Peyer's patch (tissue), 4 donors: ENCODE measurements around the gene TMEM163. TPM values are rescaled to one million over a fixed set of nuclear protein-coding genes. Genes with fewer than 3 reads are reported as not detected.
"Not testable (repeated sequence)": the region's sequence is repeated elsewhere in the genome, so short reads cannot be mapped to it uniquely, and the experiment has no call there.

Experiments
- DNase-seq, 3 donors: peaks; one replicate each; pipeline ENCODE4 v3.0.0-alpha.2; 2017 to 2019
- H3K27ac ChIP-seq, 4 donors: fragments of 200-600 bp; sonication (generic); one replicate each; pipeline ENCODE4 v1.5.1; 2016 to 2019
- H3K27me3 ChIP-seq, 2 donors: fragments of 200-600 bp; sonication (generic); one replicate each; pipeline ENCODE4 v1.5.1; 2019
- H3K36me3 ChIP-seq, 3 donors: fragments of 200-600 bp; sonication (generic); one replicate each; pipeline ENCODE4 v1.5.1; 2016 to 2019
- H3K4me1 ChIP-seq, 4 donors: fragments of 200-600 bp; sonication (generic); one replicate each; pipeline ENCODE4 v1.5.1; 2016 to 2019
- H3K4me3 ChIP-seq, 4 donors: fragments of 200-600 bp; sonication (generic); 1 replicate in 3 of 4; 2 replicates in 1 of 4; pipeline ENCODE4 v1.5.1; 2016 to 2019; ENCODE audit warnings: mild to moderate bottlenecking in 1 of 4
- H3K9me3 ChIP-seq, 4 donors: fragments of 200-600 bp; sonication (generic); one replicate each; pipeline ENCODE4 v1.5.1; 2016 to 2019; ENCODE audit warnings: mild to moderate bottlenecking in 1 of 4
- POLR2A ChIP-seq, 2 donors: fragments of 450-650 bp; IDR thresholded peaks; one replicate each; pipeline ENCODE4 v1.5.1; 2017; ENCODE audit warnings: antibody characterized with exemption in 2 of 2, mild to moderate bottlenecking in 2 of 2, moderate library complexity in 2 of 2
- total RNA-seq, 4 donors: library from RNA; depleted of rRNA; stranded (reverse); fragments of >200 nt; gene quantifications; one replicate each; pipeline ENCODE4 v1.1.0, GENCODE V29; 2016
- TF ChIP-seq, protein P1 (sequence below), 6 experiments: fragments of 450-650 bp in 4 of 6; fragments of 200-600 bp in 2 of 6; sonication (generic) in 1 of 6; IDR thresholded peaks; one replicate each; pipeline ENCODE4 v1.5.1; 2017 to 2019; ENCODE audit warnings: antibody characterized with exemption in 6 of 6, mild to moderate bottlenecking in 3 of 6, moderate library complexity in 1 of 6

The TMEM163 gene
- total RNA-seq, 4 donors from 2014 or later: 1.7 TPM; not detected in 3

DNA sequence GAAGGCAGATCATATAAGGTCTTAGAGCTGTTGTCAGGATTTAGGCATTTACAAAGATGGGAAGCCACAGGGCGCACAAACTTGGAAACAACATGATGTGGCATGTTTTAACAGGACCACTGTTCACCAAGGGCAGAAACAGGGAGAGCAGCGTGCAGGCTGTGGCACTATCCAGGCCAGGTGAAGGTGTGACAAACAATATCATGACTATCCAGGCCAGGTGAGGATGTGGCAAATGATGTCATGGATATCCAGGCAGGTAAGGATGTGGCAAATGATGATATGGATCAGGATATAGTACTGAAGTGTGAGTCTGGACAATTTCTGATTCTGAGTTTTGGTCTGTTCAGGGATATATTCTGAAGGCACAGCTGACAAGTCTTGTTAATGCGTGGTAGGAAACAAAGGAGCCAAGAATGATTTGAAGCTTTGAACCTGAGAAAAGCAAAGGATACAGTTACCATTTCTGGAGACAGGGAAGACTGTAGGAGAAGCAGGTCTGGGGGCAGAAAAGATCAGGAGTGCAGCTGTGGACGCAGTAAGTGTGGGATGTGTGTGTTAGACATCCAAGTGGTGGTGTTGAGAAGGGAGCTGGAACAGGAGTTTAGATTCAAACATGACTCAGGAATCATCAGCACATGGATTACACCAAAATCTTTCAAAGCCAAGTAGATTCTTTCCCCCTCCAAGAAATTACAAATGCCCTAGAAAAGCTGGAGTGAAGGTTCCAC is 205.9 kb downstream of the TMEM163 start:
- H3K9me3 ChIP-seq: no peaks in the 10 kb centered on the region
- H3K27me3 ChIP-seq: no peaks in the 10 kb centered on the region
- TF ChIP-seq POLR2A (IDR thresholded peaks at IDR 0.05): no peak
- TF ChIP-seq, protein P1, sequence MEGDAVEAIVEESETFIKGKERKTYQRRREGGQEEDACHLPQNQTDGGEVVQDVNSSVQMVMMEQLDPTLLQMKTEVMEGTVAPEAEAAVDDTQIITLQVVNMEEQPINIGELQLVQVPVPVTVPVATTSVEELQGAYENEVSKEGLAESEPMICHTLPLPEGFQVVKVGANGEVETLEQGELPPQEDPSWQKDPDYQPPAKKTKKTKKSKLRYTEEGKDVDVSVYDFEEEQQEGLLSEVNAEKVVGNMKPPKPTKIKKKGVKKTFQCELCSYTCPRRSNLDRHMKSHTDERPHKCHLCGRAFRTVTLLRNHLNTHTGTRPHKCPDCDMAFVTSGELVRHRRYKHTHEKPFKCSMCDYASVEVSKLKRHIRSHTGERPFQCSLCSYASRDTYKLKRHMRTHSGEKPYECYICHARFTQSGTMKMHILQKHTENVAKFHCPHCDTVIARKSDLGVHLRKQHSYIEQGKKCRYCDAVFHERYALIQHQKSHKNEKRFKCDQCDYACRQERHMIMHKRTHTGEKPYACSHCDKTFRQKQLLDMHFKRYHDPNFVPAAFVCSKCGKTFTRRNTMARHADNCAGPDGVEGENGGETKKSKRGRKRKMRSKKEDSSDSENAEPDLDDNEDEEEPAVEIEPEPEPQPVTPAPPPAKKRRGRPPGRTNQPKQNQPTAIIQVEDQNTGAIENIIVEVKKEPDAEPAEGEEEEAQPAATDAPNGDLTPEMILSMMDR (IDR thresholded peaks at IDR 0.05): no peak
- H3K36me3 ChIP-seq: no peaks in the 10 kb centered on the region
- no peak overlapping the region for H3K27ac ChIP-seq
- no peaks in the 10 kb centered on the region for H3K4me1 ChIP-seq
- H3K4me3 ChIP-seq: no peak overlapping the region
- no peak for DNase-seq

DNA sequence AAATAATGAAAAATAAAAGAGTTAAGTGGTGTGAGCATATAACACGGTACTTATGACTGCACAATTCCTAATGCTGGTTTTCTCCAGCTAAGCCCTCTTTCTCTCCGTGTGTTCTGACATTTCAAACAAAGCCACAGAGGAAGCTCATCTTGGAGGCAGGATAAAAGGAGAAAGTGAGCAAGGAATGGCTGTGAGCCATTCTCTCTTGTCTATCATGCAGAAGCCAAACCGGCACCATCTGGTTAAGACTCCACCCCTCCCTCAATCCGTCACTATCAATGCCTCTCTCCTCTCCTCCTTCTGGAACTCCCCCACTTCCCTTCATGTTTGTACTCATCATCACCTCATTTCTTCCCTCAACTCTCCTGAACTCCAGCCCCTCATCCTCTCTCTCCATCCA is 210.4 kb downstream of the TMEM163 start:
- DNase-seq: no peak
- H3K27me3 ChIP-seq: no peaks in the 10 kb centered on the region
- TF ChIP-seq, protein P1 (IDR thresholded peaks at IDR 0.05): no peak
- TF ChIP-seq POLR2A (IDR thresholded peaks at IDR 0.05): no peak
- H3K4me1 ChIP-seq: no peaks in the 10 kb centered on the region
- no peaks in the 10 kb centered on the region for H3K36me3 ChIP-seq
- H3K9me3 ChIP-seq: no peaks in the 10 kb centered on the region
- no peak overlapping the region for H3K27ac ChIP-seq
- H3K4me3 ChIP-seq: no peak overlapping the region

DNA sequence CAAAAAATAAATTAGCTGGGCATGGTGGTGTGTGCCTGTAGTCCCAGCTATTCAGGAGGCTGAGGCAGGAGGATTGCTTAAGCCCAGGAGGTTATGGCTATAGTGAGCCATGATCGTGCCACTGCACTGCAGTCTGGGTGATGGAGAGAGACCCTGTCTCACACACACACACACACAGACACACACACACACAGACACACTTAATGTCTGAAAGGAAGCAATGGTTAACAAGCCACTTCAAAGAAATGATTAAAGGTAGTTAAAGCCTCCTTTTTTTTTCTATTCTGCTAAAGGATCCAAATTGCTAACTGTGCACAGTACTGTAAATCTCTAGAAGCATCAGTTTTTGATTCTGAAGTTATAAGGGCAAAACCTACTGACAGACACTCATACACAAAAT is 211.1 kb downstream of the TMEM163 start:
- H3K9me3 ChIP-seq: no peaks in the 10 kb centered on the region
- H3K36me3 ChIP-seq: no peaks in the 10 kb centered on the region
- no peaks in the 10 kb centered on the region for H3K4me1 ChIP-seq
- TF ChIP-seq POLR2A (IDR thresholded peaks at IDR 0.05): no peak
- TF ChIP-seq, protein P1 (IDR thresholded peaks at IDR 0.05): no peak
- no peak overlapping the region for H3K4me3 ChIP-seq
- no peak overlapping the region for H3K27ac ChIP-seq
- no peaks in the 10 kb centered on the region for H3K27me3 ChIP-seq
- no peak for DNase-seq

DNA sequence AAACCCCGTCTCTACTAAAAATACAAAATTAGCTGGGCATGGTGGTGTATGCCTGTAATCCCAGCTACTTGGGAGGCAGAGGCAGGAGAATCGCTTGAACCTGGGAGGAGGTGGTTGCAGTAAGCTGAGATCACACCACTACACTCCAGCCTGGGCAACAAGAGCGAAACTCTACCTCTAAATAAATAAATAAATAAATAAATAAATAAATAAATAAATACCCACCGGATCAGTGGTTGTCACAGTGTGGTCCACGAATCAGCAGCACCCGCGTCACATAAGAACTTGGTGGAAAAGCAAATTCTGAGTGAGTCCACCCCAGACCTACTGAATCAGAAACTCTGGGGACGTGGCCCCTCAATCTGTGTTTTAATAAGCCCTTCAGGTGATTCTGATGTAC is 211.6 kb downstream of the TMEM163 start:
- not testable (repeated sequence) for H3K9me3 ChIP-seq, H3K4me3 ChIP-seq, DNase-seq, H3K27ac ChIP-seq, H3K27me3 ChIP-seq, H3K36me3 ChIP-seq, H3K4me1 ChIP-seq

DNA sequence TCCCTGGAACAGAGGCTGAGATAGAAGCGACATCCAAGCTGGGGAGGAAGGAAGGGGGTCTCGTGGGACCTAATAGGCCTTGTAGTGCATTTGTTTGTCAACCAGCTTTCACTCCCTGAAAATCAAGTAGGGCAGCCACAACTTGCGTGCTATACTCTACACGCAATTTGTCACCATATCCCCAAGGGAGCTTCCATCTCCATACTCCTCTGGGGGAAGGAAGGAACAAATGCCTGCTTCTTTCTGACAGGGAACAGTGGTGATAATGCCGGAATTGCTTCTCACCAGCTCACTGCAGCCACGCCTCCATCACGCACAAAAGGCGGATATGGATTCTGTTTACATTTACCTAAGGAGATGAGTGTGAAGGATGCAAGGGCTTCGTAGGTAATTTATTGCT is 213.4 kb downstream of the TMEM163 start:
- Histone ChIP-seq H3K27ac (no peak overlapping the region), H3K36me3 (no peaks in the 10 kb centered on the region), H3K27me3 (no peaks in the 10 kb centered on the region), H3K4me3 (no peak overlapping the region), H3K9me3 (no peaks in the 10 kb centered on the region), H3K4me1 (no peaks in the 10 kb centered on the region)
- TF ChIP-seq, protein P1 (IDR thresholded peaks at IDR 0.05): no peak
- TF ChIP-seq POLR2A (IDR thresholded peaks at IDR 0.05): no peak
- DNase-seq: no peak

DNA sequence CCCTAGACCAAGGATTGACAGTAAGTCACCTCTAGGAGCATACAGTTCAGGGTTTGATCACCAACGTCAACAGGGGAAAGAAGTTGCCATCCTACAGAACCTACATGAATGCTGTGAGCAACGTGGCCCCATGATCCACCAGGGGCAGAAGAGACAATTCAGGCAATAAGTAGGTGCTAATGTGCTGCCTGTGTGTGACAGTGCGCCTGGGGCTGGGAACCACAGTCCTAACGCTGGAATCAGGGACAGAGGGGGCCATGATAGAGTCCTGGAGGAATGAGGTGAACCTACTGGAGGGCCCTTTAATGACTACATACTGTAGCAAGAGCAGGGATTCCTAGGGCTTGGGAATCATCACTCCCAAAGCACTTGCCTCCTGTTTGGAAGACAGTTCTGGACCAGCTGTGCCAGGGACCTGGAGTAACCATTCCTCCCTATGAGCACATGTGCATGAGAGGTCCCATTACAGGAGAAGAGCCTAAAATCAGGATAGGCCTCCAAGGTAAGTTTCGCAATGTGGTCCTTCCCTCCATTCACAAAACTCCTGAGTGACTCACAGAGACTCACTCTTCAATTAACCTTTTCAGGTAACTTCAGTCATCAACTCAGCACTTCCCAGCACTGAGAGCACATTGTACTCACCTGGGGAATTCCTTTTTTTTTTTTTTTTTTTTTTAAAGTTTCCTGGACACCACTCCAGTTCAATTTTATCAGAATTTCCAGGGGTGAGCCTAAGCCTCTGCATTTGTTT is 214.0 kb downstream of the TMEM163 start:
- DNase-seq: no peak
- no peaks in the 10 kb centered on the region for H3K4me1 ChIP-seq
- no peaks in the 10 kb centered on the region for H3K9me3 ChIP-seq
- no peaks in the 10 kb centered on the region for H3K36me3 ChIP-seq
- TF ChIP-seq, protein P1 (IDR thresholded peaks at IDR 0.05): no peak
- TF ChIP-seq POLR2A (IDR thresholded peaks at IDR 0.05): no peak
- H3K27ac ChIP-seq: no peak overlapping the region
- H3K27me3 ChIP-seq: no peaks in the 10 kb centered on the region
- H3K4me3 ChIP-seq: no peak overlapping the region
